NCI-H510A treated with DMSO at 0.1 percent for 48 hours (cell line): Measurements from ENCODE around the gene RASGRF1.
"Not testable (repeated sequence)": the region's sequence is repeated elsewhere in the genome, so short reads cannot be mapped to it uniquely, and the experiment has no call there.

ENCODE experiments used
- DNase-seq: peaks from one replicate; lab custom pipeline; 2025; lab: John Stamatoyannopoulos, UW

The RASGRF1 gene

DNA sequence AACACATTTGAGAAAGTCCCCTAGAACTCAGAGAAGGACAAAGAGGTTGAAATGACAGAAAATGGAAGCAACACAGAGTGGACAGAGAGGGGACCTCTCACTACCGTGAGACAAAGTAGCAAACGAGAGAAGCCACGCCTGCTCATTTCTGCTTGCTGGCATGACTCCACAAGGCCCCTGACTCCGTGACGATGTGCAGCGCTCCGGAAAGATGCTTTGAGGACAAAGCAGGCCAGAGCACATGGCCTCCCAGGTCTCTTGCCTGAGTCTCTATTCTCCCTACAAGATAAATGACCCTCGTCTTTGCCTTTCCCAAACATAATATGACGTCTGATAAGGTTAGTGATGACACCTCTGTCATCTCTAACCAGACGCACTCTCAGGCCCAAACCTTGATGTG is 81.9 kb downstream of the RASGRF1 start:
- no peak for DNase-seq

GRCh38 chr15:79007066-79007465 is 83.5 kb downstream of the RASGRF1 start:
- no peak for DNase-seq

DNA sequence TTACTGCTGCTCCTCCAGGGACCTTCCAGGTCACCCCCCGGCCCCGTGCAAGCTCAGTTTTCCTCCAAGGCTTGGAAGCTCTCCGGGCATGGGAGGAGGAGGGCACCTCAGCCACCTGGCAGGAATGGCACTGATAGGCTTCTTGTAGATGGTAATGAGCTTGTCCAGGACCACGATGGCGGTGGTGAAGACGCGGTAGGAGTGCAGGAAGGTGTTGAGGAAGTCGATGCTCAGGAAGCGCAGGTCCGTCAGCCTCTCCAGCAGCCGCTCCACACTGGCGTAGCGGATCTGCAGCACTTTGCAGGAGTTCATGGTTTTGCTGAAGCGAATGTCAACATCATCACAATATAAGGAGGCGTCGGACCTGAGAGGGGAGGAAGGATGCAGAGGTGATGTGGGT is 84.5 kb downstream of the RASGRF1 start:
- DNase-seq = no peak

GRCh38 chr15:79004336-79004735 is 86.2 kb downstream of the RASGRF1 start:
- DNase-seq = no peak

GRCh38 chr15:79003896-79004295 is 86.7 kb downstream of the RASGRF1 start:
- DNase-seq = no peak

GRCh38 chr15:79003301-79003700 is 87.3 kb downstream of the RASGRF1 start:
- no peak for DNase-seq

- DNase-seq = no peak
Observed at GRCh38 chr15:79002581-79002980, 88.0 kb downstream of the RASGRF1 start.

GRCh38 chr15:78999636-79000035 is 90.9 kb downstream of the RASGRF1 start:
- DNase-seq = no peak

DNA sequence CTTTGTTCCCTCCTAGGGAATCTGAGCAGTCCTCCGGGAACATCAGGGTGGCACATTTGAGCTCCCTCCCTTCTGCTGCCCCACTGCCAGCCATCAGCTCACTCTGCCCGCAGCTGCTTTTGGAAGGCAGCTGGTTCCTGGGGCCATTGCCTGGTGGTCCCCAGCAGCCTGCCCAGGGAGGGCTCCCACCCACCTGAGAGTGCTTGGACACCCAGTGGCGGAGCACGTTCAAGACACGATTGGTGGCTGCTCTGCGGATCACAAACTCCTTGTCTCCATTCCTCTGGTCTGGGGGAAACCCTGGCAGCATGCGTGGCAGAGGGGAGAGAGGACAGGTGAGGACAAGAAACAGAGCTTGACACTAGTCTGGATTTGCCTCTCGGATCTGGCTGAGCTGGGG is 92.1 kb downstream of the RASGRF1 start:
- DNase-seq = no peak

DNA sequence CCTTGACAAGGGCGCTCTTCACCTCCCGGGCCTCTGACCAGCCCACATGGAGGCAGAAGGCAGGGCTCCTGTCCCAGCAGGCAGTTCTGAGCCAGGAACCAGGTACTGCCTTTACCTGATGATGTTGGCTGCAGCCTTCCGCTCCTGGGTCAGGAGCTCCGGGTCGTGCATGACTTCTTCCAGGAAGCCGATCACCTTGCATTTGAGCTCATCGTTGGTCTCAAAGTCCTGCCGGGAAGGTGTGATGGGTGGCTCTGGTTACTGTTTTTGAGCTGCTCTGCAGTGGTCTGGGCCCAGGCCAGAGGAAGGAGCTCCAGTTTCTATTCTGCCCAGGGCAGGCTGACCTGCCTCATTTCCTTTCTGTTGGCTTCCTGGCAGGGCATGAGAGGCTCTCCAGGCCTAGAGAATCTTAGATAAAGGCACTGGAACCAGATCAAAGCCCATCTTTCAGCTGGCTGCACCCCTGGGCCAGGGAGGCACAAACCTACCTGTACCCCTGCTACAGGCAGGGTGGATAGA is 92.5 kb downstream of the RASGRF1 start:
- no peak for DNase-seq

DNA sequence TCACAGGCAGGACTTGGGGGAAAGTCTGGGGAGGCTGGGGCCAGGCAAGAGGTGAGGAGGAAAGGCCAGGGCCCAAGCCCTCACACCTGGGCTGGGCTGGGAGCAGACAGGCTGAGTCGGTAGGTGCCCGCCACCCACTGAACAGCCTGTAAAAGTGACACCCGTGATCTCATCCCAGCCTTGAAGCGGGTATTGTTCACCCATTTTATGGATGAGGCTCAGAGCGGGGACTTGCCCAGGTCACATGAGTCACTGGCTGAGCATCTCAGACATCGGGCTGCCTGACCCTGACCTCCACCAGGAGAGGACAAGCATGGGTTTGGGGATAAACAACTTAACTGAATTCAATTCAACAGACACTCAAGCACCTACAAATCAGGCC is 93.7 kb downstream of the RASGRF1 start:
- DNase-seq = no peak

GRCh38 chr15:78995921-78996893 is 94.4 kb downstream of the RASGRF1 start:
- DNase-seq = no peak

GRCh38 chr15:78995161-78995560 is 95.4 kb downstream of the RASGRF1 start:
- DNase-seq = not testable (repeated sequence)

- DNase-seq = no peak
Observed at GRCh38 chr15:78993931-78994530, 96.5 kb downstream of the RASGRF1 start.

DNA sequence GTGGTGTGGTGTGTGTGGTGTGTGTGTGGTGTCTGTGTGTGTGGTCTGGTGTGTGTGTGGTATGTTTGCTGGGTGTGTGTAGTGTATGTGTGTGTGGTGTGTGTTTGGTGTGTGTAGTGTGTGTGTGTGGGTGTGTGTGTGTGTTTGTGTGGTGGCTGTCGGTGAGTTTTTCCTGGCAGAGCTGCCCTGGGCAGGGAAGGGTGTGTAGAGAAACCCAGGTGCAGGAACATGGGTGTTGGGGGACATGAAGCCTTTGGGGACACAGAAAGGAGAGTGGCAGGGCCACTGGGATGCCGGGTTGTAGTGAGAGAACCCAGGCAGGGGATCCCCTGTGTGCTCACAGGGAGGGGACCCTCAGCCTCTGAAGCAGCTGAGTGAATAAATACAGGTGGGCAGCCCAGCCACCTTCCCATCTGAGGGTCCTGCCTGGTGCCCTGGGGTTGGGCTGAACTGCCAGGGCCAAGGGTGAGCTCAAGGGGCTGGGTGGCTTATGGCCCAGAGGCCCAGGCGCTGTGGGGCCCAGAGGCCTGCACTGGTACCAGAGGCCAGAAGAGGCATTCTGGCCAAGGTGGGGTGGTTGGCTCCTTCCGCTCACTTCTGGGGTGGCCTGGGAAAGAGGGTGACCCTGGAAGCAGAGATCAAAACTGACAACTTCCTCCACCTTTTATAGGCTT is 97.2 kb downstream of the RASGRF1 start:
- DNase-seq = no peak

- no peak for DNase-seq
Observed at GRCh38 chr15:78992416-78993256, 97.9 kb downstream of the RASGRF1 start.

GRCh38 chr15:78991879-78992278 is 98.7 kb downstream of the RASGRF1 start:
- DNase-seq = no peak

GRCh38 chr15:78991476-78991875 is 99.1 kb downstream of the RASGRF1 start:
- no peak for DNase-seq

DNA sequence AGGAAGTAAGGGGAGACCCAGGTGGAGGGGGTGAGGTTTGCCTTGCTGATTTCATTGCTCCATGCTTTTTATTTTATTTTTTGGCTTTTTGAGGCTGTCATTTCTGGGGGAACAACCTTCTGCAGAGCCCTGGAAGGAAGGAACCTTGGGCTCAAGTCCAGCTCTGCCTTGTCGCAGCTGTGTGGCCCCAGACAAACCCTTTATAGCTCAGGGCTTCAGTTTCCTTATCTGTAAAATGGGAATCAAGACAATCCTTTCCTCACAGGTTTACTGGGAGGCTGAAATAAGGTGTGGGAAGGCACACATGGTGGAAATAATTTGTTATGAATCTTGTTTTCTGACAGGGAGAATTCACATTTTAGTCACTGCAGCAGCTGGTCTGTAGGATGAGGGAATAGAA is 100.3 kb downstream of the RASGRF1 start:
- DNase-seq = no peak

GRCh38 chr15:78989701-78990240 is 100.8 kb downstream of the RASGRF1 start:
- no peak for DNase-seq

DNA sequence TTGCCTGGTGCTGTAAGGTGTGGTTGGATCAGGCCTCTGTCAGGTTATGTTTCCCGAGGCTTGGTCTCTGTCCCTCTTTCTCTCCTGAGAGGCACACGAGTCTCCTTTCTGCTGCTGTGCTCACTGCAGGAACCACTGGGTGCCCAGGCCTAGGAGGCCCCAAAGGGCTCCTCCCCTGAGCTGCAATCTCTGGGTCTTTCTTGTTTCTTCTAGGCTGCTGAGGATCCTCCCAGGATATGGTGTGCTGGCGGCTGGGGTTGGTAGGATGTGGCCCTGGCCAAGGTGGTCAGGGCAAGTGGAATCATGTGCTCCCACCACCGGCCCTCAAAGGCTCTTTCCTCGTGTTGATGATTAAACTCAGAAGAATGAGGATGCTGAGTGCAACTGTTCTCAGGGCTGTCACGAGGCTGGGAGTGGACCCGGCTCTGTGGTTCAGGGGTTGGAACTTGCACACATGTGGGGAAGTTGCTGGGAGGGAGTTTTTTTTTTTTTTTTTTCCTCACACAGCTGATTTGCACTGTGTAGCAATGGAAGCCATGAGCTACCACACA is 102.1 kb downstream of the RASGRF1 start:
- DNase-seq = no peak
